Right lobe of liver (tissue), 6 donors: ENCODE results near the gene ANKRD65. TPM values are rescaled to one million over a fixed set of nuclear protein-coding genes. Genes with fewer than 3 reads are reported as not detected.

Experiments used
- ATAC-seq, 4 donors: fragments of 200-7000 bp; cut with Tn5 transposase; one replicate each; pipeline ENCODE4 v1.9.1; 2020; ENCODE audit warnings: mild to moderate bottlenecking in 4 of 4, moderate library complexity in 4 of 4
- DNase-seq, 3 donors: peaks; one replicate each; pipeline ENCODE4 v3.0.0-alpha.2; 2020
- H3K27ac ChIP-seq, 3 donors: fragments of 200-600 bp; one replicate each; pipeline ENCODE4 v1.8.0; 2022
- H3K27me3 ChIP-seq, 2 donors: fragments of 200-600 bp; one replicate each; pipeline ENCODE4 v1.8.0; 2022
- H3K36me3 ChIP-seq, 4 donors: fragments of 200-600 bp; sonication (generic) in 1 of 4; one replicate each; pipeline versions ENCODE4 v1.5.1 to v1.8.0; 2017 to 2022; ENCODE audit warnings: control low read depth in 1 of 4
- H3K4me1 ChIP-seq, 4 donors: fragments of 200-600 bp; sonication (generic) in 1 of 4; one replicate each; pipeline versions ENCODE4 v1.5.1 to v1.8.0; 2017 to 2022; ENCODE audit warnings: control low read depth in 1 of 4
- H3K4me3 ChIP-seq, 3 donors: fragments of 200-600 bp; one replicate each; pipeline ENCODE4 v1.8.0; 2022
- H3K9me3 ChIP-seq, 4 donors: fragments of 200-600 bp; sonication (generic) in 1 of 4; one replicate each; pipeline versions ENCODE4 v1.5.1 to v1.8.0; 2017 to 2022; ENCODE audit warnings: control low read depth in 1 of 4
- CTCF ChIP-seq, 4 donors: fragments of 200-600 bp in 3 of 4; fragments of 450-650 bp in 1 of 4; IDR thresholded peaks; one replicate each; pipeline versions ENCODE4 v1.5.1 to v1.8.0; 2016 to 2022; ENCODE audit warnings: antibody characterized with exemption in 4 of 4, mild to moderate bottlenecking in 2 of 4
- POLR2A ChIP-seq: fragments of 450-650 bp; IDR thresholded peaks from one replicate; pipeline ENCODE4 v1.6.1; 2017; ENCODE audit warnings: antibody characterized with exemption, mild to moderate bottlenecking
- WGBS: methylation state at CpG from one replicate; pipeline ENCODE4 v1.1.6; 2018; ENCODE audit warnings: low coverage, low lambda C conversion rate; ENCODE audit not compliant: insufficient coverage; ENCODE audit errors: missing lambda C conversion rate; 5-methylcytosine and 5-hydroxymethylcytosine counted together
- intact Hi-C, 2 donors: fragments of 100-400 bp; cut with DNase I; formaldehyde crosslinking; loops; one replicate each; pipeline versions ENCODE4 v1.11.2 to v1.14.1; 2022
- total RNA-seq, 6 experiments: library from RNA; depleted of rRNA in 2 of 6; stranded (reverse); fragments of >200 nt in 2 of 6; fragmentation: NEBNext Ultra II Directional in 3 of 6; extraction: Animal tissue kit (Norgen Biotek cat#: 25700) in 3 of 6; gene quantifications; one replicate each; pipeline versions ENCODE4 v1.1.0 to v1.2.4, GENCODE V29; 2016 to 2023
- donor health status: DM: no; HTN: yes; CAD: no.
- donor health status: DM: no; HTN: no; CAD: no.
- donor health status: DM: no; HTN: no; CAD: no.
- donor health status: DM: no; HTN: yes; CAD: no.
- donor health status: DM: no; HTN: yes; CAD: no.

ANKRD65 gene
- total RNA-seq, 6 experiments from 2014 or later: 0.19 to 0.89 (median 0.35) TPM

GRCh38 chr1:1437033-1437903, 16.2 kb upstream of the ANKRD65 start:
- WGBS: 40% methylated on average over 1 of the region's 31 CpGs
- Histone ChIP-seq H3K27me3 (no peaks in the 10 kb centered on the region), H3K4me3 (peak overlapping the region; percentile 50 to 58 (median 54)), H3K9me3 (no peaks in the 10 kb centered on the region), H3K36me3 (no peaks in the 10 kb centered on the region), H3K27ac (peak overlapping the region in 1 of 3 donors; percentile 65), H3K4me1 (peaks cover 0 to 68% (median 29%) of the 10 kb centered on the region in 4 donors)
- intact Hi-C loops: no loop called here
- DNase-seq (peak in 2 of 3 donors; percentile 82 to 85), ATAC-seq (peak in 3 of 4 donors; percentile 3 to 32 (median 17))
- TF ChIP-seq POLR2A (no peak), CTCF (IDR thresholded peaks at IDR 0.05) (no peak)

GRCh38 chr1:1436630-1437032, 15.6 kb upstream of the ANKRD65 start:
- DNase-seq: no peak
- Histone ChIP-seq H3K36me3 (no peaks in the 10 kb centered on the region), H3K9me3 (no peaks in the 10 kb centered on the region), H3K27me3 (no peaks in the 10 kb centered on the region), H3K4me3 (peak overlapping the region; percentile 50 to 58 (median 54)), H3K27ac (peak overlapping the region in 2 of 3 donors; percentile 15 to 65), H3K4me1 (peaks cover 0 to 74% (median 29%) of the 10 kb centered on the region in 4 donors)
- no peak for TF ChIP-seq POLR2A
- intact Hi-C loops: no loop called here
- WGBS: 21% methylated on average over 5 of the region's 7 CpGs
- no peak for ATAC-seq

GRCh38 chr1:1435911-1436629, 15.0 kb upstream of the ANKRD65 start:
- H3K27me3 ChIP-seq: no peaks in the 10 kb centered on the region
- peak overlapping the region; percentile 50 to 58 (median 54) for H3K4me3 ChIP-seq
- TF ChIP-seq CTCF (IDR thresholded peaks at IDR 0.05): no peak
- TF ChIP-seq POLR2A: no peak
- peaks cover 0 to 80% (median 31%) of the 10 kb centered on the region in 4 donors for H3K4me1 ChIP-seq
- H3K9me3 ChIP-seq: no peaks in the 10 kb centered on the region
- H3K27ac ChIP-seq: peak overlapping the region in 2 of 3 donors; percentile 15 to 84
- no peak for ATAC-seq
- H3K36me3 ChIP-seq: no peaks in the 10 kb centered on the region
- WGBS: 30% methylated on average over 3 of the region's 40 CpGs
- intact Hi-C loops: no loop called here
- DNase-seq: peak in 1 of 3 donors; percentile 57

GRCh38 chr1:1435106-1435903, 14.2 kb upstream of the ANKRD65 start, which contains the start of gene VWA1:
Gene VWA1, plus strand, starts transcription at chr1:1435690. Its CDS starts 59 bp downstream, at chr1:1435749.
- peak; percentile 21 to 48 (median 40) for ATAC-seq
- Histone ChIP-seq H3K27ac (peak within 1 kb of the TSS; percentile 53 to 84 (median 69)), H3K36me3 (no peaks in the 10 kb centered on the region), H3K9me3 (no peaks in the 10 kb centered on the region), H3K27me3 (no peaks in the 10 kb centered on the region), H3K4me3 (peak within 1 kb of the TSS; percentile 50 to 58 (median 54)), H3K4me1 (peaks cover 0 to 83% (median 35%) of the 10 kb centered on the region in 4 donors)
- 42% methylated on average over 13 of the region's 89 CpGs for WGBS
- intact Hi-C loops: no loop called here
- DNase-seq: peak; percentile 78 to 85 (median 80)
- TF ChIP-seq POLR2A: peak; percentile 63
- no peak for TF ChIP-seq CTCF (IDR thresholded peaks at IDR 0.05)
